Kasumi-1 (cell line): Measurements from ENCODE around the gene BABAM2.
"Not testable (repeated sequence)": the region's sequence is repeated elsewhere in the genome, so short reads cannot be mapped to it uniquely, and the experiment has no call there.

Experiments used
- DNase-seq, 2 experiments: peaks; one replicate each; lab custom pipeline; 2025; lab: John Stamatoyannopoulos, UW

BABAM2 gene

DNA sequence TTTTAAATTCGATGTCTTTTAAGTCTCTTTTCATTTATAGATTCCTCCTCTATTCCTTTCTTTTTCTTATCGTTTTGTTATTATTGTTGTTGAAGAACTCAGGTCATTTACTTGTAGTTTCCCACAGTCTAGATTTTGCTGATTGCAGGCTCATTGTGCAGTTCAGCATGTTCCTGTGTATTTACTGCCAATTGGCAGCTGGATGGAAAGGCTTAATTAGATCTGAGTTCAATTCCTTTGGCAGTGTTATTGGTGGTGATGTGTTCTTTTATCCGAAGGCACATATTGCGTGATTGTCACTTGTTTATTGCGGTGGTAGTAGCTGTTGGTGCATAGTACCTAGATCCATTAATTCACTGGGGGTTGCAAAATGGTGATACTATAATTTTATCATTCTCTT is 180.7 kb downstream of the BABAM2 start:
- no peak for DNase-seq

DNA sequence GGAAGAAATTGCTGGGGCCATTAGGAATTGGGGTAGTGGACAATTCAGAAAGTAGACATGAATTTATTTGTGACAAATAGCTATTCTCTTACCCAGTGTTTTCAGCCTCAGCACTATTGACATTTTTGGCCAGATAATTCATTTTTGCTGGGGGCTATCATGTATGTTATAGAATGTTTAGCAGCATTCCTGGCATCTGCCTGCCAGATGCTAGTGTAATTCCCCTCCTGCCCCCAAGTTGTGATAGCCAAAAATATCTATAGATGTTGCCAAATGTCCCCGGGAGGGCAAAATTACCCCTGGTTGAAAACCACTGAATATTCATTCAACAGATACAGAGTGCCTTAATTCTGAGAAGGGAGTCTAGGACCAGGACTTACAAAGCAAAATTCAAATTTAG is 183.6 kb downstream of the BABAM2 start:
- no peak for DNase-seq

DNA sequence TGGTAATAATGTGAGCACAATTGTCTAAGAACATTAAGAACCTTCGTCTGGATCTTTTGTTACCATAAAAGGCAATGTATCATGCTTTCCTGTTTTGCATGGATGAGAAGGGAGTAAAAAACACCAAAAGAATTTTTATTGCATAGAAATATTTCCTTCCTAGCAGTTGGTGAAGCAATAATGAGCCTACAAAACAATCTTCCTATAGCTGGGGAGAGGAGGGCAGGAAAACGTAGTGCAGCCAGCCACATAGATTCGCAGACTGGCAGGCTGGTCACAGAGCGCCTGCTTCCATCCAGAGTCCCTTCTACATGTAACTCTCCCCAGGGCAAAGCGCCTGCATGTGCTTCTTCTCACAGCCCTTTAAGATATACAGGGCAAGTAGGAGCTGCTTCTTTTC is 190.4 kb downstream of the BABAM2 start:
- peak; percentile 19 to 27 for DNase-seq

DNA sequence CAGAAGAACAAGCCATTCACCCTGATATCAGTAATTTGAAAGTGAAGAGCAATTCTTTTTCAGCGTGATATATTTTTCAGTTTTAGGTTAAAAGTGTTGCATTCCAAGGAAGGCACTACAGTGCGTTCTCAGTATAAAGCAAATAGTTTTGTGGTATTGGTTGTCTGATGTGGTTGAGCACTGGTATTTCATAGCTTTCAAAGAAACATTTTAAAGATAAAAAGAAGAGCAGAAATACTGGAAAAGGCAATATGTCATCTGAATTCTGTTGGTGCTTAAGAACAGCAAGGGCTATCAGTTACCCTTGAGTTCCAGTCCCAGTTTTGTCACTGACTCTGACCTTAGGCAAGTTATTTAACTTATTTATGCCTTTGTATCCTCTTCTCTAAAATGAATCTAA is 191.6 kb downstream of the BABAM2 start:
- no peak for DNase-seq

DNA sequence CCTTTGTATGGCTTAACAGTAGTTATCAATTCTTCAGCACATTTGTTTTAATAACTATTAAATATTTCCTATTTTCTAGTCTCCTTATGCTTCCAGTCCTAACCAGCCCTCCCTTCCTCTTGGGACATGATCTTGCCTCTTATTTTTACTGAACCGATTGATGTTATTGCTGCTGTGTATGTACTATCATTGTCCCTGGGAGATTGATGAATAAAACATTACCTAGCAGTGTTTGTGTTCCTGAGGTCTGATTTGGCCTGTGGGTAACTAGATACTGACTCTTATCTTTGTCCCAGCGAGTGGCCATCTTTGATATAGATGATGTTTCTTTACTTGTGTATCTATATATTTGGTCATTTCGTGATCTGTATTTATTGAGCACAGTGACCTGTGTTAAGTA is 192.9 kb downstream of the BABAM2 start:
- DNase-seq: no peak

DNA sequence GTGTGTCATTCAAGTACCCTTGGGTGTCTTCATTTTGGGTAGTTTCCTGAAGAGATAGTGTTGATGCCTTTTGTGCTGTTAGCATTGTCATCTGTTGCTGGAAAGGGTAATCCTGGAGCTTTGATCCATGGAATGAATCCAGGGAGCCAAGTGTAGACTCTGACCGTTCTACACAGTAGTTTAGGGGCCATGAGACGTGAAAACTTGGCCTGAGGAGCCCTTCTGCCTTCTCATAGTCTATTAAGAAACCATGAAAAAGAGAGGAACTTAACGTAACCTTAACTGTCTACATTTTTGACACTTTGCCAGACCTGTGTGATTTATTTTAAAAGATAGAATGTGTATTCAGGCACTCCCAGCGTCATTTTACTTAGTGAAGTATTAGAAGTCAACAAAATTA is 194.0 kb downstream of the BABAM2 start:
- DNase-seq: no peak

DNA sequence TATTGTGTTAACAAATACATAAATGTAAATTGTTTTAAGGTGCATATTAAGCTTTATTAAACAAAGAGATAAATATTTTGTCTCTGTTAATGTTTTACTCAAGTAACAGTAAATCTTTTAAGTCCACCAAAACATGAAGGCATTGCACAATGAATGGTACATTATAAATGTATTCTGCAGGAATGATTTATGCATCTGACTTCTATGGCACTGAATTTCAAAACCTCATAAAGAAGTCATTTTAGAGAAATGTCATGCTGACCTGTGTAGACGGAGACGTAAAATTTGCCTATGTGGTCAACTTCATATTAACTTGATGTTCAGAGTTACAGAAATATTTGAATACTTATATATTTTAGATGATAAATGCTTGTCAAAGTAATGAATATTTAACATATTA is 194.7 kb downstream of the BABAM2 start:
- DNase-seq: no peak

DNA sequence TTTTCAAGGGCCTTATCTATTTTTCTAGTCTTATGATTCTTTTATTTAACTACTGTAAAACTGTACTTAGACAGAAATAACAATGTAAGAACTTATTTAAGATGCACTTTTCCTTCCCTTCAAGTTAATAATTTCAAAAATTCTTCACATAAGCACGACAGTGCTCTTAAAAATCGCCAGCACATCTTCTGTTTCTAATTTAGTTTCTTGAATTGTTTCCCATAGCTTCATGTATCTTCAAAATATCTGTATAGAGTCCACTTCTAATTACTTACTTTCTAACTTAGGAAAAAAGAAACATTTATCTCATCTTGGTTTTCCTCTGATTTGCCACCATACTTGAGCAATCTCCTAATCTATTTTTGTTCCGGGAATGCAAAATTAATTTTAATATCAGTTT is 196.1 kb downstream of the BABAM2 start:
- no peak for DNase-seq

DNA sequence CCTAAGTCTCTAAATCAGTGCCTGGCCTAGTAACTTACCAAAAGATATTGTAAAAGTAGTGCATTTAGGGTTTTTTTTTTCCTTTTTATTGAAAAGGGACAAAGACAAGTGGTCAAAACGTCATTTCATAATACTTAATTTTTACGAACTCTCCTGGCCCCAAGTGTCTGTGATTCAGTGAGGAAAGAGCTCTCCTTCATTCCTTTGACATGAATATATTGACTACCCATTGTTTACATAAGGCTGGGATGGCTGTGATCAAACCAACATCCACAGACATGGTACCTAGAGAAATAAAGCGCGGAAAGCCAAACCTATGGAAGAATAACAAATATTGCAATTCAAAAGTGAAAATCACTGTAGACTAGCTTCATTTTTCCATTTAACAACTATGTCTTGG is 198.4 kb downstream of the BABAM2 start:
- DNase-seq: no peak

DNA sequence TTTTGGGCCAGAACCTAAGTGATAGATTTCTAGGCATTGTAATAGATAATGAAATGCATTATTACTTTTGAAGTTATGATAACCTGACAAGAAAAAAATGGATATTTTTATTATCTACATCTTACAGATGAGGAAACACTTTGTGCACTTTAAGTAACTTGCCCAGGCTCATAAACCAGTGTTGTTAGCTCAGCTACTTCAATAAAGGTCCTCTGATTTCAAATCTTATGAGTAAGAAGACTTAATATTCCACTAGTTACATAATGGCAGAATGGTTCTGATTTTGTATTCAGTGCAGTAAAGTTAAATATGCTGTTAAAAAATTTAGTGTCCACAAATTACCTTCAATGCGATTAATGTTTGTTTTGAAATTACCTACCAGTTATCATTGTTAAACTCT is 199.0 kb downstream of the BABAM2 start:
- DNase-seq: no peak

DNA sequence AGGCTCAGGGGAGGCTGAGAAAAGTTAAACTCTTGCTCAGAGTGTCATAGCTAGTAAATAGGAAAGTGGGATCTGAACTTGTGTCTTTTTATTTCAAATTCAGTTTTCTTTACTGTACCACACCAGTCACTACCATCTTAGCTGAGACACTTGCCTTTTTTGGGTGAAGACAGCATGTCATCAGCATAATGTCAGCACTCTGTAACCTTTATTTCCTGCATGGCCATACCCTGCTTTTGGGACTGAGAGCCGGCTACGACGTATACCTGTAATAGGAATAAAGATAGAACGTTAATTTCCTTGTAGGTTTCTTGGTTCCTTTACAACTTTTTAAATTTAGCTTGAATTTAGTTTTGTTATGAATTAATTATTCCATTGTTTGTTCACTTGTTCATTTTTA is 202.8 kb downstream of the BABAM2 start:
- no peak for DNase-seq

DNA sequence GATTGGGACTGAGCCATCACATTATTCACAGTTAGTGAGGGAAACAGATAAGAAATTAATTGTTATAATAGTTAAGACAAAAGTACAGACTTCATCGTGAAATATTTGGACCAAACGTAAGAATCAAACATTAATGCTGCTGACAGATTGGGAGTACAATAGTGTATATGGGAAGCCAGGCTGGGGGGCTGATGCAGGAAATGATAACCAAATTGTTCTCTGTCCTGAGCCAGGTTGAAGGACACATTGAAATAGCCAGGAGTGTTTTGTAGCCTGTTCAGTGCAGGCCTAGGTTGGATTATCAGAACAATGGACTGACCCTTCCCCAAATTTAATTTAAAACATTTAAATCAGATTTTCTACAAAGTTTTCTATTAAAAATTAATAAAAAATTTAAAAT is 203.2 kb downstream of the BABAM2 start:
- DNase-seq: no peak

DNA sequence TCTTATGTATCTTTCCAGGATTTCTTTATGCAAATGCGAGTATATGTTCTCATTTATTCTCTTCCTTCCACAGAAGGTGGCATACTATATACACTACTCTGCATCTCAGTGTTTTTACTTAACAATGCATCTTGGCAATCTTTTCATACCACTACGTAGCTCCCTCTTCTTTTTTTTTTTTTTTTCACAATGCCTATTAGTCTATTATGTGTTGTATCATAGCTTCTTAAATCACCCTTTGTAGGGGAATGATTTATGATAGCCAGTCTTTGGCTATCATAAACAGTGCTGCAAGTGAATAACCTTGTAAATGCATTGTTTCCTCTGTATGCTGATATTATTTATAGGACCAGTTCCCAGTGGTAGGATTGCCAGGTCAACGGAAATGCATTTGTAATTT is 204.2 kb downstream of the BABAM2 start:
- DNase-seq: no peak

DNA sequence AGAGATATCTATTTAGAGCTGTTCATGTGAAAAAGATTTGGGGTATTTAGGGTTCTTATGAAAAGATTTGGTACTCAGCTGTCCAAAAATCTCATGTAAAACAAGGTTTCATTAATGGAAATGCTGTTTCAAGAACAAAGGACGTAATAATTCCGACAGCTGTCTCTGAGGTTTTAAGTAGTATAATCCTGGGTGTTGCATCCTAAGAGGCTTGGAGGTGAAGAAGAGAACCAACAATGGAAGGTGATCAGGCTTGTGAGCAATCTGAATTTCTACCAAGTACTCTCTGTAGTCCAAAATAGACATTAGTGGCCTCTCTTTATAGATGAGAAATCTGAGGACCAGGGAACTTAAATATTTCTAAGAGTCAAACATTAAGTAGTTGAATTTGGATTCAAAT is 205.1 kb downstream of the BABAM2 start:
- no peak for DNase-seq

DNA sequence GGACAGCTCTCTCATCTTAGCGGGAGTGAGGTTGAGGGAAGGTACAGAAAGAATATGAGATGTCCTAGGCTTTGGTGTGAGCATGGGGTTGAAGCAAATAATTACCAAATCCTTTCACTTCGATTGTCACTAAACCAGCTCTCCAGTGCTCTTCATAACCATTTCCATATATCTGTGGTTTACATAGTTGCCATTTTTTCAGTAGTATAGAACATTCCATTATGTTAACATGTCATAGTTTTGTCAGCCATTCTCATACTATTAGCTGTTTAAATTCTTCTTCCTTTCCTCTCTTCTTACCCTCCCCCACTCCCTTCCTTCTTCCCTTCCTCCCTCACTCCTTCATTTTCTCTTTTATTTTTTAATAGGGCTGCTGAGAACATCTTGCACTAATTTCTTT is 205.9 kb downstream of the BABAM2 start:
- DNase-seq: no peak

DNA sequence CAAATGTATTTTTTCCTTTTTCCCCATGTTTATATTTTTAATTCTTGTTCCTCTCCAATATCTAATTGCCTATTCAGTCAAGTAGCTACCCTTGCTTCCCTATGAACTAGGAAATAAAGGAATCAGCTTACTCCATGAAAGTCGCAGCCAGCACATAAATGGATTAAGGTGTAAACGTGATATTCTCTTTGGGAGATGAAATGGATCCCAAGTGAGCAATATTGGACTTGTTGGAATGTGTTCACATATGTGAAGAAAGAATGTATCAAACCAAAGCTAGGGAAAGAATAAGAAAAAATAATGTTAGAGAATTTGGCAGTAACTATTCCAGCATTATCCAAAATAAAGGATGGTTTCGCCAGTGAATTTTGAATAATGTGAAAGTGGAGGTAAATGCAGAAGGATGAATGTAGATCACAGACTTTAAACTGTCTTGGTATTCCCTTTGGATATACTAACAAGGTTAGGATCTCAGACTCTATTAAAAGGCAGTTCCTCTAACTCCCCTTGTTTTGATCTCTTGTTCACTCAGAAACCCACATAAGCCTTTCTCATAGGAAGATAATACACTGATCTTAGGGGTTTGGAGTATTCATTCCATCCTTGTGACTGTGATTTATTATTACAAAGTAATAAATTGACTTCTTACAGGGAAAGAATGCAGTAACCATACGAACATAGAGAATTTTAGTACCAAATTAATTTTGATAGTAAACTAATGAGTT is 208.1 kb downstream of the BABAM2 start:
- DNase-seq: no peak

DNA sequence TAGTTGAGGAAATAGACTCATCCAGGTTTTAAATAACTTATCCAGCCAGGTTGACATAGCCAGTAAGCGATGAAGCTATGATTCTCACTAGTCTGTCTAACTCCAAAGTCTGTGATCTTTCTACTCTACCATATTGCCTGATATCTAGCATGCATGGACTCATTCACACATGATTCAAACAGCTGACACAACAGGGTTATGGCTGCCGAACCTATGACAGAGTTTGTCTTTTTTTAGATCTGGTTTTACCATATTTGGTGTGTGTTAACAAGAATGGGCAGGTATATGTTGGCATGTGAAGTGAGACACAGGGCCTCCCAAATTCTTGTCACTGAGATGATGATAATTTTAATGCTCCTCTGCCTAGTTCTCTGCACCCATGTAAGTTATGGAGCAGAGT is 210.6 kb downstream of the BABAM2 start:
- DNase-seq: no peak

DNA sequence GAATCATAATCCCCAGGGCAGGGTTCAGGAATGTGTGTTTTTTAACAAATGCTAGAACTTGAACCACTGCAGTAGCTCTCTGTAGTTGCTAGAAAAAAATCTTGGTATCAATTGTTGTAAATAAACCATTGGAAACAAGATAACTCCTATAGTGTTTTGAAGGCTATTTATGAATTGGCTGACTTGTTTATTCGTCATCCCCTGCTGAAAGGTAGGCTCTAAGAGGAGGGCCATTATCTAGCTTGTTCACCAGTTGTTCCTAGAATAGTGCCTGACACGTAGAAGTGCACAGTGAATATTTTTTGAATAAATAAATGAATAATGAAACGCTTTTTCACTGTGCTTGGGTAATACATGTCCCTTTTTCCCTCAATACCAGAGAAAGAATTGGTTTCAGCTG is 211.4 kb downstream of the BABAM2 start:
- DNase-seq: no peak

DNA sequence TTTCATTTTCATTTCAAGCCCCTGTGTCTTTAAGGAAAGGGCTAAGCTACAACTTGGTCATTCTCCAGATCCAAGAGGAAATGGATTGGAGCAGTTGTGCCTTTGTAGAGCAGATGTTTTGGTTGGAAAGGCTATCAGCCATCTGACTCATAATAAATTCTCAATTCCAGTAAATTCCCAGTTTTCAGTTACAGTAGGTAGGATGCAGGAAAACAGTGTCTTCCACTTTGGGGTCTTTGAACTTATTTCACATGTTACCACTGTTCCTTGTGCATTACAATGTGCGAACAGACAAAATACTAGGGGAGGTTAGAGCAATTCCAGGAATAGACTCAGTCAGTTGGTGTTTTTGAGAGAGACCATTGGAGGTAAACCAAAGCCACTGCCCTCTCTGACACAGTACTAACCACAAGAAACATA is 211.9 kb downstream of the BABAM2 start:
- DNase-seq: peak; percentile 3 to 4

DNA sequence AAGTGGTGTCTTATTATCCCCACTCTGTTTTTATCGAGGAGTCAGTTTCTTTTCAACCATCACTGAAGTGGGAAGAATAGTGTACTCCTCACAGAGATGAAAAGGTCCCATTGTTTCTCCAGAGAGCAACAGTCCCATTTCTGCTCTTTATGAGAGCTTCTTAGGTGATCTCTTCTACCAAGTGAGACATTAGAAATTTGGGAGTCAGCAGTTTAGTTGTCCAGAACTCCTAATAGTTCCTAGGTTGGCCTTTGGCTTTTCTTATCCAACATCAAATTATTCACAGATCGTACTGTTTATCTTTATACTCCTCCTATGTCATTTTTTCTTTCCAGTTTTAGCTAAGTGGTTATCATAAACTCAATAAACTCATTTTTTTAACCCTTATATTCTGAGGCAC is 213.1 kb downstream of the BABAM2 start:
- DNase-seq: no peak

DNA sequence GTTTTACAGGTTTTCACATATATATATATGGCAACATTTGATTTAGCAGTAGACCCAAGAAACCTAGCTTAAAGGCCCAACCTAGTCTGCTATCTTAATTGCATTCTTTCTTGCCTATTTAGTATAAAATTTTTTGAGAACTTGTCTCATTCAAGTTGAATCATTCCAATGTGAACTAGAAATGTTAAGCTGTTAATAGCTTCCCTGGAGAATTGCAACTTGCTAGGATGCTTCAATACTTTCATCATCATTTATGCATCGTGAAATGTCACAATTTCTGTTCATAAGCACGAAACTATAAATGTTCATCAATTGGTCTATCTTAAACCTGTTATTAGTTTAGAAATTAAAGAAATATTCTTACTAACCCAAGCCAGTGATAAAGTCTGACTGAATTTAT is 217.6 kb downstream of the BABAM2 start:
- no peak for DNase-seq

DNA sequence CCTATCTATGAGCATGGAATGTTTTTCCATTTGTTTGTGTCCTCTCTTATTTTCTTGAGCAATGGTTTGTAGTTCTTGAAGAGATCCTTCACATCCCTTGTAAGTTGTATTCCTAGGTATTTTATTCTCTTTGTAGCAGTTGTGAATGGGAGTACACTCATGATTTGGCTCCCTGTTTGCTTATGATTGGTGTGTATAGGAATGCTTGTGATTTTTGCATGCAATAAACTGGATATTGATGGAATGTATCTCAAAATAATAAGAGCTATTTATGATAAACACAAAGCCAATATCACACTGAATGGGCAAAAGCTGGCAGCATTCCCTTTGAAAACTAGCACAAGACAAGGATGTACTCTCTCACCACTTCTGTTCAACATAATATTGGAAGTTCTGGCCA is 223.2 kb downstream of the BABAM2 start:
- DNase-seq: not testable (repeated sequence)

DNA sequence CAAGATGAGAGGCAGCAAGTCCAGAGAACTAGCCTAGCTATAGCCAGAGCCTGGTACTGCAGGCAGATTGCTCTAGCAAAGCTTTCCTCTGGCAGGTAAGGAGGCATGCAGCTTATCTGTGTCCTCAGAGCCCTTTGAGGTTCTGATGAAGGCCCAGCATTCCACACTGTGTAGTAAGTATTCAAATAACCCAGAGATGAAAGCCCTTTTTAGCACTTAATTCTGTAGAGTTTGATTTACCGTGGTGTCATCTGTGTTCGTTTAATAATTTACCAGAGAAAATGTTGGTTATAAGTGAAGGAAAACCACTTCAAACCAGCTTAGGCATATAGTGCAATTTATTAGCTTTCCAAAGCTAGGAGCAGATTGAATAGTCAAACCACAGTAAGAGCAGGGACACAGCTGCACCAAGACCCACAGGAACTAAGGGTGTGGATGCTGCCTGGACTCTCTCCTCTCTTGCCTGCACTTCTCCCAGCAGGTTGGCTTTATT is 226.6 kb downstream of the BABAM2 start:
- no peak for DNase-seq

DNA sequence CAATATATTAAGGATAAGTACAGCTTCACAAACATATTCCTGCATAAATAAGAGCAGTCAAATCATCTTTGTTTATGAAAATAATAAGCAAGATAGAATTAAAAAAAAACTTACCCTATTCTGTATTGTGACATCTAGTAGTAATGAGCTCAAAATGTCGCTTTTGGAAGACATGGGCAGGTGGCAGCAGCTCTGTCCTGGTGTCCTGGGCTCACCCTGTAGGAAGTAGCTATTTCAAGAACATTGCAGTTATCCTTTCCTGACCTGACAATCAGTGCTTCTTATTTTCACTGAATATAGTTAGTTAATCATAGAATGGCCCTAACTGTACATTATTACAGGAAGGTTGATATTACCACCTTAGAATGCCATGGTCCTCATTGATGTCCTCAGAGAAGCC is 229.1 kb downstream of the BABAM2 start:
- no peak for DNase-seq
